ENCODE data around the gene RASAL1.
A peak's percentile ranks its signal among the peaks of the same experiment; 100 is the strongest.

Gene RASAL1

DNA sequence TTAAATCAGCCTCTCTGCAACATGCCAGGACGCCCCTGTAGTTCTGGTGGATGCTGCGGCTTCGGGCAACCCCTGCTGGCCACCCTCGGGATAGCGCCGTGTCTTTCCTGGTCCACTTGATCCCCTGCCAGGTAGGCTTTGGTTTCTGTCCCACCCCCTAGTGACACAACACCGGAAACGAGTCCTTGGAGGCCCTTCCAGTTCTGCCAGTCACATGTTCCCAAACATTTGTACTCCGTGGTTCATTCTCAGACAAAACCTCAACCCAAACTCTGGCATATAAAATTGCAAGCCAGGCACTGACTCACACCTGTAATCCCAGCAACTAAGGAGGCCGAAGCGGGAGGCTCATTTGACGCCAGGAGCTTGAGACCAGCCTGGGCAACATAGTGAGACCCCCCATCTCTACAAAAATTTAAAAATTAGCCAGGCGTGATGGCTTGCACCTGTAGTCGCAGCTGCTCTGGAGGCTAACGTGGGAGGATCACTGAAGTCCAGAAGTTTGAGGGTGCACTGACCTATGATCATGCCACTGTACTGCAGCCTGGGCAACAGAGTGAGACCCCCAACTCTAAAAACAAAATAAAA lies 37.0 kb downstream of the RASAL1 start (continued):
- TF ChIP-seq GFI1B (tag by site-specific recombination; IDR thresholded peaks at IDR 0.05) (no peak), SP7 (tag by site-specific recombination; IDR thresholded peaks at IDR 0.05) (peak; percentile 48), ZNF24 (tag by site-specific recombination; IDR thresholded peaks at IDR 0.05) (0 out of 2 replicates have a peak, but pooled peaks have one; percentile 30), ZNF600 (tag by site-specific recombination; IDR thresholded peaks at IDR 0.05) (peak; percentile 98), ZBTB17 (tag by site-specific recombination; IDR thresholded peaks at IDR 0.05) (peak; percentile 72), ZBTB7A (tag by site-specific recombination; IDR thresholded peaks at IDR 0.05; ENCODE audit: low read depth) (no peak), ZNF148 (tag by site-specific recombination; IDR thresholded peaks at IDR 0.05; ENCODE audit: borderline replicate concordance) (no peak), ZNF530 (tag by site-specific recombination; IDR thresholded peaks at IDR 0.05; ENCODE audit: low read depth) (no peak), MZF1 (tag by site-specific recombination; IDR thresholded peaks at IDR 0.05; ENCODE audit: borderline replicate concordance) (no peak; the same call in 1 of the 2 replicates), ZBTB49 (tag by site-specific recombination; IDR thresholded peaks at IDR 0.05; ENCODE audit: low read depth) (no peak), ZNF792 (tag by site-specific recombination; IDR thresholded peaks at IDR 0.05) (no peak), BCL11A (tag by site-specific recombination; IDR thresholded peaks at IDR 0.05; ENCODE audit: low read depth) (no peak), ZEB2 (tag by site-specific recombination; IDR thresholded peaks at IDR 0.05) (0 out of 2 replicates have a peak, but pooled peaks have one; percentile 52), ZNF449 (tag by site-specific recombination; IDR thresholded peaks at IDR 0.05) (no peak), ZNF501 (tag by site-specific recombination; IDR thresholded peaks at IDR 0.05) (no peak), ZNF391 (tag by site-specific recombination; IDR thresholded peaks at IDR 0.05; ENCODE audit: borderline replicate concordance, low read depth) (peak; percentile 41; the same call in 1 of the 2 replicates), ZNF223 (tag by site-specific recombination; IDR thresholded peaks at IDR 0.05) (no peak), ZNF362 (tag by site-specific recombination; IDR thresholded peaks at IDR 0.05) (no peak), ZNF768 (tag by site-specific recombination; IDR thresholded peaks at IDR 0.05) (no peak), ZNF248 (tag by site-specific recombination; IDR thresholded peaks at IDR 0.05) (no peak), ZNF658 (tag by site-specific recombination; IDR thresholded peaks at IDR 0.05) (no peak), SETDB1 (IDR thresholded peaks at IDR 0.05; ENCODE audit: insufficient read length, low read length) (no peak)
- TF ChIP-seq, protein P1, sequence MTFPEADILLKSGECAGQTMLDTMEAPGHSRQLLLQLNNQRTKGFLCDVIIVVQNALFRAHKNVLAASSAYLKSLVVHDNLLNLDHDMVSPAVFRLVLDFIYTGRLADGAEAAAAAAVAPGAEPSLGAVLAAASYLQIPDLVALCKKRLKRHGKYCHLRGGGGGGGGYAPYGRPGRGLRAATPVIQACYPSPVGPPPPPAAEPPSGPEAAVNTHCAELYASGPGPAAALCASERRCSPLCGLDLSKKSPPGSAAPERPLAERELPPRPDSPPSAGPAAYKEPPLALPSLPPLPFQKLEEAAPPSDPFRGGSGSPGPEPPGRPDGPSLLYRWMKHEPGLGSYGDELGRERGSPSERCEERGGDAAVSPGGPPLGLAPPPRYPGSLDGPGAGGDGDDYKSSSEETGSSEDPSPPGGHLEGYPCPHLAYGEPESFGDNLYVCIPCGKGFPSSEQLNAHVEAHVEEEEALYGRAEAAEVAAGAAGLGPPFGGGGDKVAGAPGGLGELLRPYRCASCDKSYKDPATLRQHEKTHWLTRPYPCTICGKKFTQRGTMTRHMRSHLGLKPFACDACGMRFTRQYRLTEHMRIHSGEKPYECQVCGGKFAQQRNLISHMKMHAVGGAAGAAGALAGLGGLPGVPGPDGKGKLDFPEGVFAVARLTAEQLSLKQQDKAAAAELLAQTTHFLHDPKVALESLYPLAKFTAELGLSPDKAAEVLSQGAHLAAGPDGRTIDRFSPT (tag by site-specific recombination; IDR thresholded peaks at IDR 0.05), result no peak
- TF ChIP-seq, protein P2, sequence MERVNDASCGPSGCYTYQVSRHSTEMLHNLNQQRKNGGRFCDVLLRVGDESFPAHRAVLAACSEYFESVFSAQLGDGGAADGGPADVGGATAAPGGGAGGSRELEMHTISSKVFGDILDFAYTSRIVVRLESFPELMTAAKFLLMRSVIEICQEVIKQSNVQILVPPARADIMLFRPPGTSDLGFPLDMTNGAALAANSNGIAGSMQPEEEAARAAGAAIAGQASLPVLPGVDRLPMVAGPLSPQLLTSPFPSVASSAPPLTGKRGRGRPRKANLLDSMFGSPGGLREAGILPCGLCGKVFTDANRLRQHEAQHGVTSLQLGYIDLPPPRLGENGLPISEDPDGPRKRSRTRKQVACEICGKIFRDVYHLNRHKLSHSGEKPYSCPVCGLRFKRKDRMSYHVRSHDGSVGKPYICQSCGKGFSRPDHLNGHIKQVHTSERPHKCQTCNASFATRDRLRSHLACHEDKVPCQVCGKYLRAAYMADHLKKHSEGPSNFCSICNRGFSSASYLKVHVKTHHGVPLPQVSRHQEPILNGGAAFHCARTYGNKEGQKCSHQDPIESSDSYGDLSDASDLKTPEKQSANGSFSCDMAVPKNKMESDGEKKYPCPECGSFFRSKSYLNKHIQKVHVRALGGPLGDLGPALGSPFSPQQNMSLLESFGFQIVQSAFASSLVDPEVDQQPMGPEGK (tag by site-specific recombination; IDR thresholded peaks at IDR 0.05), result peak; percentile 69
- TF ChIP-seq, protein P3, sequence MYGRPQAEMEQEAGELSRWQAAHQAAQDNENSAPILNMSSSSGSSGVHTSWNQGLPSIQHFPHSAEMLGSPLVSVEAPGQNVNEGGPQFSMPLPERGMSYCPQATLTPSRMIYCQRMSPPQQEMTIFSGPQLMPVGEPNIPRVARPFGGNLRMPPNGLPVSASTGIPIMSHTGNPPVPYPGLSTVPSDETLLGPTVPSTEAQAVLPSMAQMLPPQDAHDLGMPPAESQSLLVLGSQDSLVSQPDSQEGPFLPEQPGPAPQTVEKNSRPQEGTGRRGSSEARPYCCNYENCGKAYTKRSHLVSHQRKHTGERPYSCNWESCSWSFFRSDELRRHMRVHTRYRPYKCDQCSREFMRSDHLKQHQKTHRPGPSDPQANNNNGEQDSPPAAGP (tag by site-specific recombination; IDR thresholded peaks at IDR 0.05), result 0 out of 2 replicates have a peak, but pooled peaks have one; percentile 22
